B cell (primary cell): ENCODE measurements around the gene LY9. TPM values are rescaled to one million over a fixed set of nuclear protein-coding genes. Genes with fewer than 3 reads are reported as not detected.

Experiments used
- ATAC-seq: fragments of 200-7000 bp; cut with Tn5 transposase; one replicate; pipeline ENCODE4 v1.10.0; 2021; ENCODE audit warnings: low read depth, mild to moderate bottlenecking, moderate number of reproducible peaks, moderate library complexity
- CTCF ChIA-PET: fragments of 350-600 bp; sonication (Branson Sonifier 250); formaldehyde crosslinking; loops from one replicate; lab custom pipeline; 2021; ENCODE audit warnings: antibody characterized with exemption, inconsistent platforms; lab: Charles Lee
- POLR2A ChIA-PET: fragments of 350-600 bp; sonication (Branson Sonifier 250); formaldehyde crosslinking; loops from one replicate; lab custom pipeline; 2021; ENCODE audit warnings: antibody characterized with exemption; lab: Charles Lee
- DNase-seq: peaks from one replicate; pipeline ENCODE4 v3.0.0; 2013
- H2AFZ ChIP-seq: 2 replicates; pipeline ENCODE4 v1.6.1; 2012; ENCODE audit warnings: mild to moderate bottlenecking, low read depth, low read length; ENCODE audit not compliant: insufficient read depth, poor library complexity, severe bottlenecking
- H3K27ac ChIP-seq, 2 donors: 1 replicate in 1 of 2; 2 replicates in 1 of 2; pipeline ENCODE4 v1.5.1; 2012 to 2013; ENCODE audit warnings: low read length in 2 of 2, mild to moderate bottlenecking in 2 of 2, moderate library complexity in 1 of 2
- H3K27me3 ChIP-seq, 4 experiments: fragments of 200-600 bp in 1 of 4; sonication (generic) in 1 of 4; replicated peaks in 1 of 4; 1 replicate in 2 of 4; 2 replicates in 2 of 4; pipeline versions ENCODE4 v1.6.1 to v1.7.0; 2013 to 2016; ENCODE audit warnings: low read length in 3 of 4, mild to moderate bottlenecking in 2 of 4, mixed read lengths in 1 of 4, moderate library complexity in 1 of 4; ENCODE audit not compliant: insufficient read depth in 4 of 4, control insufficient read depth in 3 of 4; ENCODE audit errors: control extremely low read depth in 1 of 4
- H3K36me3 ChIP-seq, 2 experiments: replicated peaks in 1 of 2; 1 replicate in 1 of 2; 2 replicates in 1 of 2; pipeline versions ENCODE4 v1.6.1 to v1.7.1; 2013; ENCODE audit warnings: low read length in 1 of 2; ENCODE audit not compliant: insufficient read depth in 2 of 2, control insufficient read depth in 1 of 2; ENCODE audit errors: control extremely low read depth in 1 of 2, extremely low read depth in 1 of 2
- H3K4me1 ChIP-seq, 2 donors: fragments of 200-600 bp in 1 of 2; sonication (generic) in 1 of 2; 1 replicate in 1 of 2; 2 replicates in 1 of 2; pipeline versions ENCODE4 v1.5.1 to v1.6.1; 2013 to 2017; ENCODE audit warnings: low read length in 2 of 2; ENCODE audit not compliant: control insufficient read depth in 2 of 2, insufficient read depth in 2 of 2
- H3K4me2 ChIP-seq: replicated peaks from 2 replicates; pipeline ENCODE3; 2012; ENCODE audit warnings: mild to moderate bottlenecking, low read depth, low read length; ENCODE audit not compliant: poor library complexity, severe bottlenecking
- H3K4me3 ChIP-seq, 5 experiments: fragments of 200-600 bp in 1 of 5; sonication (generic) in 1 of 5; 1 replicate in 3 of 5; 2 replicates in 2 of 5; pipeline versions ENCODE4 v1.5.1 to v1.7.0; 2011 to 2016; ENCODE audit warnings: low read length in 4 of 5, mild to moderate bottlenecking in 4 of 5, low read depth in 2 of 5, control low read depth in 1 of 5, moderate library complexity in 1 of 5; ENCODE audit not compliant: insufficient read depth in 1 of 5; ENCODE audit errors: control extremely low read depth in 1 of 5, extremely low read depth in 1 of 5
- H3K79me2 ChIP-seq: fragments of 200-600 bp; sonication (generic); one replicate; pipeline ENCODE4 v1.6.0; 2016; ENCODE audit warnings: low read length; ENCODE audit not compliant: control insufficient read depth, insufficient read depth
- H3K9ac ChIP-seq: fragments of 200-600 bp; sonication (generic); 2 replicates; pipeline ENCODE4 v1.6.1; 2017; ENCODE audit warnings: mild to moderate bottlenecking, low read length, moderate library complexity
- H3K9me3 ChIP-seq, 3 donors: one replicate each; pipeline versions ENCODE4 v1.6.1 to v1.7.1; 2013; ENCODE audit warnings: low read length in 2 of 3; ENCODE audit not compliant: control insufficient read depth in 2 of 3, insufficient read depth in 1 of 3; ENCODE audit errors: control extremely low read depth in 1 of 3
- H4K20me1 ChIP-seq: 2 replicates; pipeline ENCODE4 v1.6.0; 2012; ENCODE audit warnings: mild to moderate bottlenecking, low read length; ENCODE audit not compliant: insufficient read depth, control insufficient read depth, poor library complexity, severe bottlenecking
- H3K27ac Mint-ChIP-seq: one replicate; pipeline ENCODE4 v1.8.0; 2021; ENCODE audit warnings: mixed read lengths
- H3K27me3 Mint-ChIP-seq: one replicate; pipeline ENCODE4 v1.8.0; 2021; ENCODE audit warnings: mixed read lengths
- H3K4me1 Mint-ChIP-seq: one replicate; pipeline ENCODE4 v1.8.0; 2021; ENCODE audit warnings: mixed read lengths
- H3K4me3 Mint-ChIP-seq: one replicate; pipeline ENCODE4 v1.8.0; 2021; ENCODE audit warnings: mixed read lengths
- H3K9me3 Mint-ChIP-seq: one replicate; pipeline ENCODE4 v1.8.0; 2022; ENCODE audit warnings: mixed read lengths; ENCODE audit not compliant: insufficient read depth
- CTCF ChIP-seq: fragments of 200-600 bp; IDR thresholded peaks from one replicate; pipeline ENCODE4 v1.8.0; 2022; ENCODE audit warnings: antibody characterized with exemption, mild to moderate bottlenecking
- EZH2 ChIP-seq: IDR thresholded peaks from 2 replicates; pipeline ENCODE4 v1.6.1; 2012; ENCODE audit warnings: borderline replicate concordance, low read depth, mild to moderate bottlenecking, moderate library complexity, low read length; ENCODE audit not compliant: insufficient read depth, poor library complexity, severe bottlenecking
- WGBS: methylation state at CpG from one replicate; pipeline ENCODE4 v1.1.5; 2013; ENCODE audit warnings: missing lambda C conversion rate; ENCODE audit not compliant: insufficient coverage; 5-methylcytosine and 5-hydroxymethylcytosine counted together
- intact Hi-C: fragments of 100-400 bp; cut with micrococcal nuclease; formaldehyde crosslinking; loops from one replicate; pipeline ENCODE4 v1.10.0; 2022
- polyA plus RNA-seq: library from polyadenylated mRNA; depleted of rRNA; stranded (reverse); fragments of >200 nt; gene quantifications from 2 replicates; pipeline ENCODE4 v1.2.3, GENCODE V29; 2012
- total RNA-seq, 2 donors: library from RNA; stranded (reverse); fragments of 120-200 nt in 1 of 2; gene quantifications; 1 replicate in 1 of 2; 2 replicates in 1 of 2; pipeline versions ENCODE4 v1.2.3 to v1.2.4, GENCODE V29; 2013 to 2022

LY9 gene
- total and polyA plus RNA-seq, 2 donors (not counting 1 experiment from before 2014, with no cell fraction given): 252 to 365 TPM

- WGBS: 89% methylated on average over 1 of the region's 8 CpGs
- Histone ChIP-seq H3K27ac (no peak overlapping the region), H3K79me2 (no peaks in the 10 kb centered on the region), H3K36me3 (peaks cover 21 to 80% of the 10 kb centered on the region in 2 experiments), H3K9ac (no peak overlapping the region), H3K27me3 (no peaks in the 10 kb centered on the region), H3K9me3 (no peaks in the 10 kb centered on the region), H3K4me3 (no peak overlapping the region), H2AFZ (no peak overlapping the region), H4K20me1 (no peaks in the 10 kb centered on the region), H3K4me1 (no peaks in the 10 kb centered on the region), H3K4me2 (no peak overlapping the region)
- no peak for DNase-seq
- intact Hi-C loops: no loop called here
- CTCF ChIA-PET: interaction anchor here (1.2 to 1.4 kb wide), 2 partner anchors 10 to 44 kb away, joined by 3 to 5 read pairs; no protein-coding TSS in a partner anchor
- POLR2A ChIA-PET: no interaction called here
- Mint-ChIP-seq H3K27ac (peak overlapping the region; percentile 3), H3K27me3 (no peaks in the 10 kb centered on the region), H3K4me3 (no peak overlapping the region), H3K4me1 (peaks cover 2% of the 10 kb centered on the region), H3K9me3 (no peaks in the 10 kb centered on the region)
- TF ChIP-seq CTCF: no peak
- TF ChIP-seq EZH2: no peak
- ATAC-seq: no peak
Observed at GRCh38 chr1:160821627-160822026, 25.7 kb downstream of the LY9 start.

- CTCF ChIA-PET: interaction anchor here (1.7 to 2.0 kb wide), 2 partner anchors 46 to 128 kb away, joined by 9 to 10 read pairs; no protein-coding TSS in a partner anchor
- H3K36me3 ChIP-seq: peaks cover 13 to 80% of the 10 kb centered on the region in 2 experiments
- H4K20me1 ChIP-seq: no peaks in the 10 kb centered on the region
- H3K27me3 Mint-ChIP-seq: no peaks in the 10 kb centered on the region
- intact Hi-C loops: no loop called here
- ATAC-seq: no peak
- no peak overlapping the region for H3K27ac ChIP-seq
- no peak overlapping the region for H3K9ac ChIP-seq
- peak overlapping the region; percentile 68 for H3K27ac Mint-ChIP-seq
- no peak overlapping the region for H3K4me3 ChIP-seq
- 92% methylated on average over 2 of the region's 3 CpGs for WGBS
- POLR2A ChIA-PET: no interaction called here
- H3K9me3 ChIP-seq: no peaks in the 10 kb centered on the region
- H3K4me3 Mint-ChIP-seq: no peak overlapping the region
- no peaks in the 10 kb centered on the region for H3K4me1 ChIP-seq
- H3K4me2 ChIP-seq: no peak overlapping the region
- TF ChIP-seq EZH2: no peak
- TF ChIP-seq CTCF: no peak
- no peaks in the 10 kb centered on the region for H3K9me3 Mint-ChIP-seq
- H3K27me3 ChIP-seq: no peaks in the 10 kb centered on the region
- H3K79me2 ChIP-seq: no peaks in the 10 kb centered on the region
- no peak for DNase-seq
- no peak overlapping the region for H2AFZ ChIP-seq
- peaks cover 2% of the 10 kb centered on the region for H3K4me1 Mint-ChIP-seq
Observed at GRCh38 chr1:160823296-160823695, 27.3 kb downstream of the LY9 start.
